Effector memory CD8-positive, alpha-beta T cell (primary cell): Measurements from ENCODE around the gene HMX1.

Experiments used
- ATAC-seq: fragments of 150-1000 bp; cut with Tn5 transposase; replicated peaks from 2 replicates; pipeline ENCODE4 v1.10.0; 2021; ENCODE audit warnings: mild to moderate bottlenecking, moderate library complexity
- DNase-seq, 3 experiments: peaks; one replicate each; pipeline ENCODE4 v3.0.0; 2021
- H3K27ac Mint-ChIP-seq, 2 donors: one replicate each; pipeline ENCODE4 v1.8.0; 2022; ENCODE audit warnings: mild to moderate bottlenecking in 2 of 2, mixed read lengths in 2 of 2, moderate library complexity in 2 of 2
- H3K27me3 Mint-ChIP-seq, 2 donors: one replicate each; pipeline ENCODE4 v1.8.0; 2022; ENCODE audit warnings: mixed read lengths in 2 of 2
- H3K36me3 Mint-ChIP-seq: one replicate; pipeline ENCODE4 v1.8.0; 2022; ENCODE audit warnings: mild to moderate bottlenecking, moderate library complexity, mixed read lengths; ENCODE audit not compliant: insufficient read depth
- H3K4me1 Mint-ChIP-seq, 2 donors: one replicate each; pipeline ENCODE4 v1.8.0; 2022; ENCODE audit warnings: low read depth in 2 of 2, mixed read lengths in 2 of 2
- H3K4me3 Mint-ChIP-seq, 2 donors: one replicate each; pipeline ENCODE4 v1.8.0; 2022; ENCODE audit warnings: mild to moderate bottlenecking in 2 of 2, mixed read lengths in 2 of 2, moderate library complexity in 2 of 2
- H3K9me3 Mint-ChIP-seq, 2 donors: one replicate each; pipeline ENCODE4 v1.8.0; 2022; ENCODE audit warnings: mixed read lengths in 2 of 2

HMX1 gene

DNA sequence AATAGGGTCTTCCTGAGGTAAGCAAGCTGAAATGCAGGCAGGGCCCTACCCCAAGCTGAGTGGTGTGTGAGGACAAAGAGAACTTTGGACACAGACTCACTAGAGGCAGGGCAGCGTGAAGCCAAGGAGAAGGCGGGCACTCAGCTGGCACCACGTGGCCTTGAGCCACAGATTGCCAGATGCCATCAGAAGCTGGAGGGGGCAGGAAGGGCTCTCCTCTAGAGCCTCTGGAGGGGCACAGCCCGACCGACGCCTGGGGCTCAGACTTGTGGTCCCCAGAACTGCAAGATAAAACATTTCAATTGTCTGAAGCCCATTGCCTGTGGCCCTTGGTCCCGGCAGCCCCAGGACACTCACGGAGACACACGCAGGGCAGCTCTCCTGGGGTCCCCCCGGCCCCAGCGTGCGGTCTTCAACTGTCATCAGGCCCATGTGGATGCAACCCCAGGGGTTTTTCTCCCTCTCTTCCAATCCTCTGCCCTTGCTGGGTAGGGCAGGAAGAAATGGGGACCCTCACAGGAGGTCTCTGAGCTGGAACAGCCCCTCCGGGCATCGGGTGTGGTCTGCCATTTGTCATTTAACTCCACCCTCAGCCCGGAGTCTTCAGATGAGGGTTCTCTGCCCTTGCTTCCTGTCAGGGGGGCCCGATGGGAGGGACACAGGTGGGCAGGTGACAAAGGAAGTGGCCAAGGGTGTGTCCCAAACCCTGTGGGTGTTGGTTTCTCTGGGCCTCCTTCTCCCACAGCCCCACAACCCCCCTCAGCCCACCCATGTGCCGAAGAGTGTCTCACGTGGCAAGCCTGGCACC lies 22.2 kb downstream of the HMX1 start:
- Mint-ChIP-seq H3K4me3 (no peak overlapping the region), H3K9me3 (no peaks in the 10 kb centered on the region), H3K27me3 (peaks cover 16 to 51% of the 10 kb centered on the region in 2 donors), H3K36me3 (no peaks in the 10 kb centered on the region), H3K4me1 (no peaks in the 10 kb centered on the region), H3K27ac (no peak overlapping the region)
- ATAC-seq (no peak), DNase-seq (no peak)

DNA sequence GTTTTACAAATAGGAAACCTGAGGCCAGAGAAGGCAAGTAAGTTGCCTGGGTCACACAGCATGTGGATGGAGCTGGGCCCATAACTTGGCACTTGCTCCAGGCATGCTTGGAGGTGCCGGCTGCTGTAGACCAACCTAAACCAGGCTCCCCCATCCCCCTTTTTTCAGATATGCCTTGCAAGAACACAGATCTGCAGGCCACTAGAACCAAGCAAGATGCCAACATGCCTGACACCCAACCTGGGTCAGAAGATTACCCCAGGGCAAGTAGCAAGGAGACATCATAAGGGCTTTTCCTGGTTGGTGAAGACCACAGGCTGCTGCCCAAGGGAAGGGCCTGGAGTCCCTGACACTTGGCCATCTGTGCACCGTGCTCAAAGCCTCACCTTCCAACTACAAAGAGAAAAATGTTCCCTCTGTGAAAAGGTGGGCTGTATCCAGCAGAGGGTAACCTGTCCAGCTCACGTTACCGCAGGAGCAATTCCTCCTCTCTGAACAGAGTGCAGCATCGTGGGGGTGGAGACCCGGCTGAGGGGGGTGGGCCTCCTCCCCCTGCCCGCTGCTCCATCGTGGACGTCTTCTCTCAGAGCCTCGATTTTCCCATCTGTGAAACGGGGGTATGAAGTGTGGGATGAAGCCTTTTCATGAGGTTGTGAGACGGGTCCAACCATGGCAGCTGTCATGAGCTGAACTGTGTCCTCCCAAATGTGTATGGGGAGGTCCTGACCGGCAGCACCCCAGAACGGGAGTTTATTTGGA lies 23.0 kb downstream of the HMX1 start:
- Mint-ChIP-seq H3K4me1 (no peaks in the 10 kb centered on the region), H3K36me3 (no peaks in the 10 kb centered on the region), H3K4me3 (no peak overlapping the region), H3K9me3 (no peaks in the 10 kb centered on the region), H3K27me3 (peaks cover 16 to 47% of the 10 kb centered on the region in 2 donors), H3K27ac (no peak overlapping the region)
- DNase-seq (no peak), ATAC-seq (no peak)

DNA sequence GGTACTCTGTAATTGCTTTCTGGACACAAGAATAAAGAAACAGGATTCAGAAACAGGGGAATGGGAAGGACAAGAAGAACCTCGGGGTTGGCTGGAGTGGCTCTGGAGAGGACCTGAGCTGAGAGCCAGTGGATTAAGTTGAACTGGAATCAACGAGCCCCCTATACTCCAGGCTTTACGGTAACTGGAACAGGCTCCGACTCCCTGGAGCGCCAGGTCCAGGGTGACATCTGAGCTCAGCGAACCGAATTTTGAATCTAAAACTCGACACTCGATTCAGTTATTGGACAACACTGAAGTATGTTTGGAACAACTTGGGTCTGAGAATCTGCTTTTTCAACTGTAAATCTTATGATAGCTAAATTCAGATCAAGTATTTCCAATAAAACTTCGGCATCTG lies 23.9 kb downstream of the HMX1 start:
- H3K36me3 Mint-ChIP-seq = no peaks in the 10 kb centered on the region
- no peak overlapping the region for H3K27ac Mint-ChIP-seq
- peaks cover 16 to 39% of the 10 kb centered on the region in 2 donors for H3K27me3 Mint-ChIP-seq
- ATAC-seq (no peak), DNase-seq (no peak)
- H3K4me1 Mint-ChIP-seq = no peaks in the 10 kb centered on the region
- no peaks in the 10 kb centered on the region for H3K9me3 Mint-ChIP-seq
- no peak overlapping the region for H3K4me3 Mint-ChIP-seq

GRCh38 chr4:8847331-8847730 lies 24.3 kb downstream of the HMX1 start:
- H3K27me3 Mint-ChIP-seq = peaks cover 16 to 38% of the 10 kb centered on the region in 2 donors
- H3K27ac Mint-ChIP-seq = no peak overlapping the region
- DNase-seq (no peak), ATAC-seq (no peak)
- H3K4me3 Mint-ChIP-seq = no peak overlapping the region
- no peaks in the 10 kb centered on the region for H3K4me1 Mint-ChIP-seq
- no peaks in the 10 kb centered on the region for H3K36me3 Mint-ChIP-seq
- H3K9me3 Mint-ChIP-seq = no peaks in the 10 kb centered on the region

GRCh38 chr4:8846826-8847225 lies 24.8 kb downstream of the HMX1 start:
- Mint-ChIP-seq H3K9me3 (no peaks in the 10 kb centered on the region), H3K27me3 (peaks cover 16 to 38% of the 10 kb centered on the region in 2 donors), H3K4me1 (no peaks in the 10 kb centered on the region), H3K36me3 (no peaks in the 10 kb centered on the region), H3K4me3 (no peak overlapping the region), H3K27ac (no peak overlapping the region)
- DNase-seq = no peak
- no peak for ATAC-seq

DNA sequence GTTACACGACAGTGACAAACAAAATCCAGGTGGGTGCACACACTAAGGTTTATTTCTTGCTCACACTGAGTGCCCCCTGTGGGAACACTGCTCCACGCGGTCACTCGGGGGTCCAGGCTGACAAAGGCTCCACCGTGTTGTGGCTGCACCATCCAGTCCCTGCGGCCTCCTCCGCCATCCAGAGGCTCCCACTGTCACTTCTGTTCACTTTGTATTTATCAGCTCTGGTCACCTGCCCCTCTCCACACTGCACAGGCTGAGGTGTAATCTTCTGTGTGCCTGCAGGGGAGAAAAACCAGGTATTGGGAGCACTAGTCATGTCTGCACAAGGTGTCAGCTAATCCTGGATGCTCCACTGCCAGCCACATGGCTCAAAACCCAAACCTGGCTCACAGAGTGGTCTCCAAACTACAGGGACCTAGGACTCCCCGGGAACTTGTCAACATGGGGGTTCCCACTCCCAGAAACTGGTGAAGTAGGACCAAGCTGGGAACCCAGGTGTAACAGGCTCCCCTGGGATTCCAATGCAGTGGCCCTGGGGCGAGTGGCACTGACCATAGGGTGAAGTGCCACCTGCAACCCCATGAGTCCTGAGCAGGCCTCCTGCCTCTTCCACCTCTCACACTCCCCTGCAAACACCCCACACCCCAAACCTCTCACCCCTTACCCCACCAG lies 25.5 kb downstream of the HMX1 start:
- Mint-ChIP-seq H3K4me3 (no peak overlapping the region), H3K27ac (no peak overlapping the region), H3K4me1 (no peaks in the 10 kb centered on the region), H3K27me3 (peaks cover 16 to 38% of the 10 kb centered on the region in 2 donors), H3K36me3 (no peaks in the 10 kb centered on the region), H3K9me3 (no peaks in the 10 kb centered on the region)
- ATAC-seq = no peak
- DNase-seq = no peak

GRCh38 chr4:8844976-8845690 lies 26.5 kb downstream of the HMX1 start:
- no peaks in the 10 kb centered on the region for H3K9me3 Mint-ChIP-seq
- no peak overlapping the region for H3K27ac Mint-ChIP-seq
- DNase-seq = no peak
- H3K36me3 Mint-ChIP-seq = no peaks in the 10 kb centered on the region
- peaks cover 16 to 29% of the 10 kb centered on the region in 2 donors for H3K27me3 Mint-ChIP-seq
- no peaks in the 10 kb centered on the region for H3K4me1 Mint-ChIP-seq
- ATAC-seq = no peak
- H3K4me3 Mint-ChIP-seq = no peak overlapping the region

- no peak overlapping the region for H3K4me3 Mint-ChIP-seq
- H3K36me3 Mint-ChIP-seq = no peaks in the 10 kb centered on the region
- peaks cover 11 to 24% of the 10 kb centered on the region in 2 donors for H3K27me3 Mint-ChIP-seq
- no peak for ATAC-seq
- no peaks in the 10 kb centered on the region for H3K4me1 Mint-ChIP-seq
- DNase-seq = no peak
- no peaks in the 10 kb centered on the region for H3K9me3 Mint-ChIP-seq
- no peak overlapping the region for H3K27ac Mint-ChIP-seq
Measured at GRCh38 chr4:8843597-8843996, 28.0 kb downstream of the HMX1 start.

DNA sequence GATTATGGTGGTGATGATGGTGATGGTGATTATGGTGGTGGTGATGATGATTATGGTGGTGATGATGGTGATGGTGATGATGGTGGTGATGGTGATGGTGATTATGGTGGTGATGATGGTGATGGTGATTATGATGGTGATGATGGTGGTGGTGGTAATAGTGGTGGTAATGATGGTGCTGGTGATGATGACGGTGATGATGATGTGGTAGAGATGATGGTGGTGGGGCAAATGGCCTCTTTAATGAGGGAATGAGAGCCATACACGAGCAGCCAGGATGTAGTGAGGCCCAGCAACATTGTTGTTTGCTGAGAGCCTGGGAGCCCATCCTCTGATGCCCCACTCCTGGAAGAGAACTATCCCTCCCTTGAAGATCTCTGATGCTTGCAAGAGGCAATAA lies 29.0 kb downstream of the HMX1 start:
- Mint-ChIP-seq H3K27me3 (peaks cover 10 to 21% of the 10 kb centered on the region in 2 donors), H3K4me3 (no peak overlapping the region), H3K36me3 (no peaks in the 10 kb centered on the region), H3K4me1 (no peaks in the 10 kb centered on the region), H3K27ac (no peak overlapping the region), H3K9me3 (no peaks in the 10 kb centered on the region)
- DNase-seq = no peak
- ATAC-seq = no peak

- Mint-ChIP-seq H3K4me3 (no peak overlapping the region), H3K9me3 (no peaks in the 10 kb centered on the region), H3K36me3 (no peaks in the 10 kb centered on the region), H3K27ac (no peak overlapping the region), H3K4me1 (no peaks in the 10 kb centered on the region), H3K27me3 (peaks cover 7 to 18% of the 10 kb centered on the region in 2 donors)
- no peak for ATAC-seq
- no peak for DNase-seq
Measured at GRCh38 chr4:8841678-8842268, 29.9 kb downstream of the HMX1 start.

DNA sequence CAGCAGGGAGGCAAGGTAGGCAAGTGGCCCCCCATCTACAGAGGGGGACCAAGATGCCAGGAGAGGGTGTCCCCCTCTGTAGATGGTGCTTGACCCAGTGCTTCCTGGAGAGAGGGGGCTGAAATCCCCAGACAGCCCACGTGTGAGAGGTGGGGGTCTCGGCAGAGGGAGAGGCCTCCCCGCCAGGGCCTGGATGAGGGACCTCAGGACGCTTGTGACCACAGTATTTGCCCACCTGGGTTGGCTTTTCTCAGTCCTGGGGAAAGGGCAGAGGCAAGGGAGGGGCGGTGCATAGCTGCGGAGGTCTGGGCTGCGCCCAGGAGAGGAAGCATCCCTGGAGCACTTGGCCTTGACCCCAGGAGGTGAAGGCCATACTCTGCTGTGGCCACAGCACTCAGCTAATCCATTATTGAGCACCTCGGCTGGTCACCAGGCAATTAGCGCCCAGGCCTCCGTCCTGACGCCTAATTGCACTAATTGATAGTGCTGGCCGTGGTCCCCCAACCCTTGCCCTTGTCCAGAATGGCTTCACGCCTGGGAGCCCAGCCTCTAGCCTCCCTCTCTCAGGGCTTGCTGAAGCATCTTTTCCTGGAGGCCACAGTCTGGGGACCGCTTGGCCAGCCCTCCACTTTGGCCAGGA lies 30.7 kb downstream of the HMX1 start:
- DNase-seq (no peak), ATAC-seq (no peak)
- Mint-ChIP-seq H3K27me3 (peaks cover 5 to 19% of the 10 kb centered on the region in 2 donors), H3K9me3 (no peaks in the 10 kb centered on the region), H3K27ac (no peak overlapping the region), H3K4me1 (no peaks in the 10 kb centered on the region), H3K36me3 (no peaks in the 10 kb centered on the region), H3K4me3 (no peak overlapping the region)

DNA sequence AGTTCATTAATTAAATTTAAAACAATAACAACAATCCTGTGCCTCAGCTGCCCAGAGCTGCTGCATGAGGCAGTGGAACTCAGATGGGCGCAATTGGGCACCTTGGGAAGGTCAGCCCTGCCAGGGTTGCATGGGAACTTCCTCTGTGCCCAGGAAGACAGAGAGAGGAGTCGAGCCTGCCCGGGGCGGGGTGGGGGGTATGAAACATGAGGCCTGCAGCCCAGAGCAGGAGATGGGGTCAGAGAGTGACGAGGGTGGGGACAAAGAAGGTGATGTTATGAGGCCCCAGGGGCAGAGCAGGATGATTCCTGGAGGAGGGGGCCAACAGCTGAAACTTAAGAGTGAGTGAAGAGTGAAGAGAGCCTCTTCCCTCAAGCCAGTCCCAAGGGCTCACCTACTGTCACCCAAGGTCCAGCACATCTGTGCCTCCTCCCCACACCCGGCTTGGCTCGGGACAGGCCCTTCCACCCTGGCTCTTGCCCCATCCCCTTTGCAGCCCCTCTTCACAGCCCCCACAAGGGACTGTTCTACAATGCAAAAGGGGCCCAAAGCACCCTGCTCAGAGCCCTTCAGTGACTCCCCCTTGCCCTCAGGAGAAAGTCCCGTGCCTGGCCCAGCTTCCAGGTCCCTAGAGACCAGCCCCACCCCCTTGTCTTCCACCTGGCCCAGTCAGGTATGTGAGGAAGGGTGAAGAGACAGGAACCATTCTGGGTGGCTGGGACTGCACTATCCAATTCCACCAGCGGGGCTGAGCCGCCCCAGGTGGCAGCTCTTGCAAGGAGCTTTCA lies 31.4 kb downstream of the HMX1 start:
- Mint-ChIP-seq H3K36me3 (no peaks in the 10 kb centered on the region), H3K4me3 (no peak overlapping the region), H3K27me3 (peaks cover 5 to 24% of the 10 kb centered on the region in 2 donors), H3K4me1 (peaks cover 0 to 2% of the 10 kb centered on the region in 2 donors), H3K27ac (no peak overlapping the region), H3K9me3 (peaks cover 0 to 1% of the 10 kb centered on the region in 2 donors)
- ATAC-seq (no peak), DNase-seq (no peak)
